PFSK-1 (cell line): ENCODE results near the gene IRF1.

Experiments
- FOXP2 ChIP-seq: optimal IDR thresholded peaks from 2 replicates; pipeline ENCODE3; 2011; ENCODE audit warnings: borderline replicate concordance, control low read depth, inconsistent platforms; ENCODE audit not compliant: insufficient read depth; ENCODE audit errors: extremely low read length, extremely low read depth
- POLR2AphosphoS5 ChIP-seq: IDR thresholded peaks from 2 replicates; pipeline ENCODE4 v1.6.1; 2012; ENCODE audit warnings: low read depth, mild to moderate bottlenecking, control low read depth, low read length, moderate library complexity
- SIN3A ChIP-seq: IDR thresholded peaks from 2 replicates; pipeline ENCODE4 v1.6.1; 2012; ENCODE audit warnings: mild to moderate bottlenecking, low read length, moderate library complexity, borderline replicate concordance; ENCODE audit not compliant: insufficient read depth
- TAF1 ChIP-seq: IDR thresholded peaks from 2 replicates; pipeline ENCODE4 v1.6.1; 2012; ENCODE audit warnings: low read length, control low read depth, borderline replicate concordance; ENCODE audit not compliant: insufficient read depth
- TF ChIP-seq, protein P1 (sequence below), 2 experiments: IDR thresholded peaks; 2 replicates each; pipeline versions ENCODE4 v1.6.1 to v1.8.0; 2011 to 2012; ENCODE audit warnings: low read depth in 2 of 2, low read length in 2 of 2, control low read depth in 1 of 2, inconsistent platforms in 1 of 2, mild to moderate bottlenecking in 1 of 2, moderate library complexity in 1 of 2; ENCODE audit not compliant: insufficient read depth in 1 of 2

DNA sequence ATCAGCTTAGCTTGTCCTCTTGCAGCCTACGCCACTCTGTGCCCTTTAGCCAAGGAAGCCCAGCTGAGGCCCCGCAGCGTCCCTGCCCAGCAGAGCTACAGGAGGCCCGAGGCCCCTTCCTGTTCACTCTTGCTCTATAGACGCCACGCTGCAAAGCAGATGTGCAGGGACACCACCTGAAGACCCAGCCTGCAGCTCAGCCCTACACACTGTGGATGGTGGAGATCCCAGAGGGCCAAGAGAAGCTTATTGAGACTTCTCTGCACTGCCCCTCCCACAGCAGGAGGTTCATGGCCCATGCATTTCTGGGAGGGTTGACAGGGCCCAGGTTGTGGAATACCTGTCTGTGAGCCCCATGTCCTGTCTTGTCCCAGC lies 33.6 kb downstream of the IRF1 start:
- TF ChIP-seq TAF1, result no peak
- TF ChIP-seq POLR2AphosphoS5, result no peak
- TF ChIP-seq, protein P1, sequence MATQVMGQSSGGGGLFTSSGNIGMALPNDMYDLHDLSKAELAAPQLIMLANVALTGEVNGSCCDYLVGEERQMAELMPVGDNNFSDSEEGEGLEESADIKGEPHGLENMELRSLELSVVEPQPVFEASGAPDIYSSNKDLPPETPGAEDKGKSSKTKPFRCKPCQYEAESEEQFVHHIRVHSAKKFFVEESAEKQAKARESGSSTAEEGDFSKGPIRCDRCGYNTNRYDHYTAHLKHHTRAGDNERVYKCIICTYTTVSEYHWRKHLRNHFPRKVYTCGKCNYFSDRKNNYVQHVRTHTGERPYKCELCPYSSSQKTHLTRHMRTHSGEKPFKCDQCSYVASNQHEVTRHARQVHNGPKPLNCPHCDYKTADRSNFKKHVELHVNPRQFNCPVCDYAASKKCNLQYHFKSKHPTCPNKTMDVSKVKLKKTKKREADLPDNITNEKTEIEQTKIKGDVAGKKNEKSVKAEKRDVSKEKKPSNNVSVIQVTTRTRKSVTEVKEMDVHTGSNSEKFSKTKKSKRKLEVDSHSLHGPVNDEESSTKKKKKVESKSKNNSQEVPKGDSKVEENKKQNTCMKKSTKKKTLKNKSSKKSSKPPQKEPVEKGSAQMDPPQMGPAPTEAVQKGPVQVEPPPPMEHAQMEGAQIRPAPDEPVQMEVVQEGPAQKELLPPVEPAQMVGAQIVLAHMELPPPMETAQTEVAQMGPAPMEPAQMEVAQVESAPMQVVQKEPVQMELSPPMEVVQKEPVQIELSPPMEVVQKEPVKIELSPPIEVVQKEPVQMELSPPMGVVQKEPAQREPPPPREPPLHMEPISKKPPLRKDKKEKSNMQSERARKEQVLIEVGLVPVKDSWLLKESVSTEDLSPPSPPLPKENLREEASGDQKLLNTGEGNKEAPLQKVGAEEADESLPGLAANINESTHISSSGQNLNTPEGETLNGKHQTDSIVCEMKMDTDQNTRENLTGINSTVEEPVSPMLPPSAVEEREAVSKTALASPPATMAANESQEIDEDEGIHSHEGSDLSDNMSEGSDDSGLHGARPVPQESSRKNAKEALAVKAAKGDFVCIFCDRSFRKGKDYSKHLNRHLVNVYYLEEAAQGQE (IDR thresholded peaks at IDR 0.05; ENCODE audit: insufficient read depth in 1 of 2, low read depth in 2 of 2, low read length in 2 of 2), result no peak
- no peak for TF ChIP-seq SIN3A
- TF ChIP-seq FOXP2, result no peak
